HK-2 (cell line): ENCODE data around the gene MLLT10.
A peak's percentile ranks its signal among the peaks of the same experiment; 100 is the strongest.

Experiments
- DNase-seq: peaks from one replicate; pipeline ENCODE4 v3.0.0-alpha.2; 2018; ENCODE audit not compliant: unreplicated experiment

The MLLT10 gene

DNA sequence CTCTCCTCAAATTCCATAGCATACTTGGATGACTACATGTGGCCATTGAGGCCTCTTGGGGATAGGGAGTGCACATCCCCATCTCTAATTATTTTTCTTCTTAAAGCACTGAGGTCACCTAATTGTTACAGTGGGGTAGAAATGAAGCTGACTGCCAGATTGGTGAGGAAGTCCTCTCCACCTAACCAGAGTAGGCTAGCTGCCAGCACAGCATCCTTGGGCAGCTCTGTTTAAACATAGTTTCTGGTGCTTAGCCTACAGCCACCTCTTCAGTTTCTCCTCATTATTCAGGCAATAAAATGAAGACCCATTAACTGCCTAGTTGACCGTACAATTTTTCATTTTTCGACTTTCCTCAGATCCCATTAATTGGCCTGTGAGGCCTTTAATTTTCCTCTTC is 104.6 kb downstream of the MLLT10 start:
- DNase-seq = no peak

GRCh38 chr10:21648040-21648439 is 114.0 kb downstream of the MLLT10 start:
- DNase-seq = no peak

DNA sequence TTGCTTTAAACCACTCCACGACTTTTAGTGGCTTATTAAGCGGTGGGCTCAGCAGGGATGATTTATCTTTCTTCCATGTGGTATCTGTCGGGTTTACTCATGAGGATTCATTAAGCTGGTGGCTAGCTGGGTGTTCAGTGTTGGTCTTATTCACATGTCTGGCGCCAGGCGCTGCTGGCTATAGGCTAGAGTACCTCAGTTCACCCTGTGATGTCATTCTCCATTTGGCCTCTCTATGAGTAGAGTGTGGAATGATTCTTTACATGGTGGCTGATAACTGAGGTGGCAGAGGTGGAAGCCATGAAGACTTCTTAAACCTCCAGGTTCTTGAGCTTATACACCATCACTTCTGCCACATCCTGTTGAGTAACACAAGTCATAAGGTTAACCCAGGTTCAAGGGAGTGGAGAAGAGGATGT is 115.4 kb downstream of the MLLT10 start:
- peak; percentile 3 for DNase-seq

DNA sequence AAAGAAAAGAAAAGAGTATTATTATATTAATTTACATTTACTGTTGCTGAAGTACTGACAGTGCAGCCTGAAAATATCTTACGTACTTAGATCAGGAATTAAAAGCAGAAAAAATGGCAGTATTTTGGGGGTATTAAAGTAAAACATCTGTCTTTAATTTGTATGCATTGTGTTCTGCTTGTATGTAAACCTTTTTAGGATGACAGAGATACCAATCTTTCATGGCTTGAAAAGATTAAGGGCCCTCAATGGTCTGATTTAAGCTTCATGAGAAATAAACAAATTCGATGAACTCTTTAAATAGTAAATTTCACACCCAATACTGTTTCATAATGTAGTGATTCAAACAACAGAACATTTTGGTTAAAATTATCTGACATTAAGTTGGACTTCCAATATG is 116.3 kb downstream of the MLLT10 start:
- DNase-seq = no peak

- DNase-seq = no peak
Measured at GRCh38 chr10:21655236-21655635, 121.2 kb downstream of the MLLT10 start.

GRCh38 chr10:21655687-21656086 is 121.7 kb downstream of the MLLT10 start:
- no peak for DNase-seq

DNA sequence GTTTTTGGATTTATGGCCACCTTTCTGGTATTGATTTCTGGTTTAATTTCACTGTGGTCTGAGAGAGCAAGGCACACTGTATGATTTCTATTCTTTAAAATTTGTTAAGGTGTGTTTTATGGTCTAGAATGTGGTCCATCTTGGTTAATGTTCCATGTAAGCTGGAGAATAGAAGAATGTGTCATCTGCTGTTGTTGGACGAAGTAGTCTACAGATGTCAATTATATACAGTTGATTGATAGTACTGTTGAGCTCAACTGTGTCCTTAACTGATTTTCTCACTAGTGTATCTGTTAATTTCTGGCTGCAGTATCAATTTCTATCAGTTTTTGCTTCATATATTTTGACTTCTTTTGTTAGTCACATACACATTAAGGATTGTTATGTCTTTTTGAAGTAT is 127.1 kb downstream of the MLLT10 start:
- no peak for DNase-seq

DNA sequence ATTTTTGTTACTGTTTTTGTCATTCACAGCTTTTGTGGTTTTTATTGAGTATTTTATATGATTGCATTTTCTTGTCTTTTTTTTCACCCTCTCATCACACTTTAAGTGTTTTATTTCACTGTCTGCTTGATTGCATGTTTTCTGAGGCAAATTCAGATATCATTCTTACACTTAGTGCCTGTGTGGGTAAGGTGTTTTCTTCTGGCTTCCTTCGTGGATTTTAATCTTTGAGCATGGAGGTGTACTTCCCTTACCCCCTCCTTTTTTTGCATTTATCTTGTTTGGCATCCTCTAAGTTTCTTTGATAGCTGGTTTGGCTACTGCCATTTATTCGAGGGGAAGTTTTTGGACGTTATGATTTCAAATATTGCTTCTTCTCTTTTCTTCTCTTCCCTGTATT is 127.9 kb downstream of the MLLT10 start:
- DNase-seq = no peak

DNA sequence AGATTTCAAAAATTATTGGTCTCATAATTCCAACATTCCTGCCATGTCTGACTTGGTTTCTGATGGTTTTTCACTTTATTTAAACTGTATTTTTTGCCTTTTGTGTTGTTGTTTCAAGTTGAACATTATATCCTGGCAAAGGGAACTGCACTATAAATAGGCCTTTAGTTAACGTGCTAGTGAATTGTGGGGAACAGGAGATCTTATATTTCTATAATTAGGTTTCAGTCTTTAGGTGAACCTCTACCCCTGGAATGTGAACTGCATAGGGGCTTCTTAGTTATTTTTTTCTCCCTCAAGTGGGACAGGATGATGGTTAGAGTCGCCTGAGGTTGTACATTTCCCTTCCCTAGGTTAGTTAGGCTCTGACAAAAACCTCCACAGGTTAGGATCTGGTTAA is 128.6 kb downstream of the MLLT10 start:
- DNase-seq = no peak

- no peak for DNase-seq
Measured at GRCh38 chr10:21668831-21669230, 134.8 kb downstream of the MLLT10 start.

DNA sequence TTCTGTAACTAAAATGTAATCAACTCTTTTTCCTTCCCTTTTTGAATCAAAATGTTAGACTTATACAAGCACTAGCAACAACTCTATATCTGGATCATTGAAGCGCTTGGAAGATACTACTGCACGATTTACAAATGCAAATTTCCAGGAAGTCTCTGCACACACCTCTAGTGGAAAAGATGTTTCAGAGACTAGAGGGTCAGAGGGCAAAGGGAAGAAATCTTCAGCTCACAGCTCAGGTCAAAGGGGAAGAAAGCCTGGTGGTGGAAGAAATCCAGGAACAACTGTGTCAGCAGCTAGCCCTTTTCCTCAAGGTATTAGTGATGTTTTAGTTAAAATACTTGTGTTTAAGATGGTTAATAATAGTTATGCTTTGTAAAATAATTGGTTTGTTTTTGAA is 136.4 kb downstream of the MLLT10 start:
- DNase-seq = no peak

GRCh38 chr10:21673668-21674067 is 139.6 kb downstream of the MLLT10 start:
- no peak for DNase-seq

DNA sequence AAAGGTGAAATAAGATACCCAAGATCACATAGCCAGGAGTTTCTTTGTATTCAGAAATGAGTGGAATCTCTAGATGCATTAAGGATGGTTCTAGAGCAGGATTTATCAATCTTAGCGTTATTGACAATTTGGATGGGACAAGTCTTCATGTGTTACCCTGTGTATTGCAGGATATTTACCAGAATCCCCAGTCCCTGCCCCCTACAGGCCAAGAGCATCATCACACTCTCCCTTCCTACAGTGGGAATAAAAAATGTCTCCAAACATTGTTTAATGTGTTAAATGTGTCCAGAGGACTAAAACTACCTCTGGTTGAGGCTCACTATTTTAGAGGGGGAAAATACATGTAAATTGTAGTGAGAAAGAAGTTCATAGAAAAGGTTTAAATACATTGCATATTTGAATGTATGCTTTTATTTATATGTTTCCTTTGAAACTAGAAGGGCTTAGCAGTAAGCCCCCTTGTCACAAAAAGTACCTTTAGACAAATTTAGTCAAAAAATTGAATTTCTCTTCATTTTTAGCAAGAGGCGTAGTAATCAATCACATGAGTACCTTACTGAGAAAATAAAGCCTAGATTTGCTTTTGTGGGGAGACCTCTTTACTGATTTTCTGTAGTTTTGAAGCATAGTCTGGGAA is 141.2 kb downstream of the MLLT10 start:
- no peak for DNase-seq

DNA sequence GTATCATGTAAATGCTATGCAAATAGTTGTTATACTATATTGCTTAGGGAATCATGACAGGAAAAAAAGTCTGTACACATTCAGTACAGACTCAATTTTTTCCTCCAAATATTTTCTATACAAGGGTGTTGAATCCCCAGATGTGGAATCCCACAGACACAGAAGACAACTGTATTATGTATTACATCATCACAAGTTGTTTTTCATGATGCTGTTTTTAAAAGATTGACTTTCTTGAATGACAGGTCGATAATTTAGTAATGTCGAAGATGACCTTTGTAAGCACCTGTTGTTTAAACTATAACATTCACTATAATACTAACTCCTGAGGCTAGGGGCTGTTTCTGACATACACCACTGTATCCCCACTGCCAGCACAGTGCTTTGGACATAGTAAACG is 143.5 kb downstream of the MLLT10 start:
- DNase-seq = no peak

DNA sequence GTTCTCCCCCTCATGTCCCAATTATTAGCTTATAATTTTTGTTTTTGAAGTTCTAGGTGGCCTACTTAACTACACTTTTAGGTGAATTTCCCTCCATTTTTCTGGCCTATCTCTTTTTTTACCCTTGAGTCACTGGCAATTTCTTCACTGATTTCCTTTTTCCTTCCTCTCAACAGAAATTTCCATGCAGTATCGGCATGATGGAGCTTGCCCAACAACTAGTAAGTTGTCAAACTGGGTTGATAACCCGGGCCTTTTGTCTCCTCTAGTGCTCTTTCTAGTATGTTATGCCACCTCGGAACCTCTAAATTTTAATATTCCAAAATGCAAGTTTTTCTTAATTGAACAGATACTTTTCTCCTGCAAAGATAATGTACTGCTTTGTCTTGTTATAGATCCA is 147.1 kb downstream of the MLLT10 start:
- DNase-seq = no peak

GRCh38 chr10:21687266-21688008 is 153.4 kb downstream of the MLLT10 start:
- DNase-seq = no peak

GRCh38 chr10:21688009-21688332 is 153.9 kb downstream of the MLLT10 start:
- DNase-seq = no peak

DNA sequence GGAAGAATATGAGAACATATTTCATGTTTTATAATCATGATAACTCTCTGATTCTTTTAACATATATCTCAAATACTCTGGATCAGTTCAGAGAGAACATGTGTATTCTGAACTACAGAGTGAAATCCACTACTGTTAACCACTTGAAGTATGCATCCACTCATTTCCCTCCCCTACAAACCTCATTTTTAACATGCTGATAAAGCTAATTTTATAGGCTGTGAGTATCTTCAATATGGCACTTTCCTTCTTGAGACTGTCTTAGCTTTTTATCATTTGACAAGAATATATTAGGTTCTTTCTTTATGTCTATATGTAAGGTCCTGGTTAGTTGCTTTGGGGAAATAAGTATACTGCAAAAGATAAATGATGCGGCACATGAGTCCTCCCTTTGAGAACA is 154.8 kb downstream of the MLLT10 start:
- no peak for DNase-seq

DNA sequence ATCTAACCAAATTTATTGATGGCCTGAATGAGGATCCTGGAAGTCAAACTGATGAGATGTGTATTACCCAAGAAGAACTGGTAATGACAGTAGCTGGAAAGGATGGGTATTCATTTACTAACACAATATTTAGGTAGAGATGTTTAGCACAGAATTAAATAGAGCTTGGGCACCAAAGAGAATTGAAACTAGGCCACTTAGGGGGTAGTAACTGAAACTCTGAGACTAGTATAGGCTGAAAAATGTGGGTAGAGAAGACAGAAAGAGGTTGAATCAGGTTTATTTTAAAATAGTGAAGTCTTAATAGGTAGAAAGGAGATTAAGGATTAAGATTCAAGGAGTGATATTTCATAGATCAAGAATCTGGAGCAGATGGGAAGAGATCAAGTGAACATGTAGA is 155.8 kb downstream of the MLLT10 start:
- no peak for DNase-seq

GRCh38 chr10:21692916-21693315 is 158.9 kb downstream of the MLLT10 start:
- DNase-seq = no peak

- DNase-seq = no peak
Measured at GRCh38 chr10:21693418-21693817, 159.4 kb downstream of the MLLT10 start.

- no peak for DNase-seq
Measured at GRCh38 chr10:21694631-21695030, 160.6 kb downstream of the MLLT10 start.

DNA sequence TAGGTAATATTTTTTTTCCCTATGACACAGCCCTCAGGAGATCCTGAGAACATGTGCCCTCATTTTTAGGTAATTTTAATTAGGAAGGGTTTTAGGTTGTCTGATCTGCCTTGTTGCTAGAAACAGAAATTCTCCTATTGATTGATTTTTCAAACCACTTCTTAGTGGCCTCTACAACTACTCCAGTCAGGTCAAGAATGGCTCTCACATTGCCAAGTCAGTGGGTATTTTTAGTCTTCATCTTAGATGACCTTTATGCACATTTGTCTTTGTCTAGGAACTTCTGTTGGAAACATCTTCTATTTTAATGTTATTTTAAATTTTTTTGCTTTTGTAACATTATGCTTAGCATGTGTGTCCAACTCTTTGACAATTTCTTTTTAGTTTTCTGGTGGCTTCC is 162.3 kb downstream of the MLLT10 start:
- DNase-seq = no peak

DNA sequence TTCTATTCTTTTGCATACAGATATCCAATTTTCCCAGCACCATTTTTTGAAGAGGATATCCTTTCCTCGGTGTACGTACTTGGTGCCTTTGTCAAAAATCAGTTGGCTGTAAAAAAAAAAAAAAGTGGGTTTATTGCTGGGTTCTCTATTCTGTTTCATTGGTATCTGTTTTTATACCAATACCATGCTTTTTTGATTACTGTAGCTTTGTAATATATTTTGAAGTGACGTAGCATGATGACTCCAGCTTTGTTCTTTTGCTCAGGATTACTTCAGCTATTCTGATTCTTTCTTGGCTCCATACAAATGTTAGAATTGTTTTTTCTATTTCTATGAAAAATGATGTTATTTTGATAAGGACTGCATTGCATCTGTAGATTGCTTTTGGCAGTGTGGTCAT is 165.5 kb downstream of the MLLT10 start:
- DNase-seq = no peak
